HG03196 (cell line): ENCODE results near the gene CCDC32.
A peak's percentile ranks its signal among the peaks of the same experiment; 100 is the strongest.

Experiments used
- ATAC-seq: cut with Tn5 transposase; IDR thresholded peaks from one replicate; pipeline ENCODE4 v1.9.1; 2021; ENCODE audit not compliant: unreplicated experiment

The CCDC32 gene

DNA sequence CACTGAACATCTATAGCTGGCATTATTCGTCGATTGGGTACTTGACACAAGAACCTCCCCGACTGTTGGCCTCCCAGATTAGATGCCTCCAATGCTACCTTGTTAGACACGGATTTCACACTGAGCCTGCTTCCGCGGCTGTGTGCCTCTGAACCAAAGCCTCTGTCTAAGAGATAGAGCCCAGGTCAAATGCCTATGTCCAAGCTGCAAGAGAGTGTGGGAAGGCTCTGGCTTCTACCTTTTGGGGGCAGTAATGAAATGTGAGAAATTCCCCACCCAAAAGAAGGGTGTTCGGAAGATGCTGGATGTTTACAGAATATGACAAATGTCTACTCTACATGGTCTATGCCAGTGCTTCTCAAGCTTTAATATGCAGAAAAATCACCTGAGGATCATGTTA is 2.3 kb upstream of the CCDC32 start:
- ATAC-seq, result no peak

- no peak for ATAC-seq
Measured at GRCh38 chr15:40565333-40566238, 744 bp upstream of the CCDC32 start.

GRCh38 chr15:40563426-40563825 is 1.4 kb downstream of the CCDC32 start:
- no peak for ATAC-seq

GRCh38 chr15:40562691-40563090 is 2.2 kb downstream of the CCDC32 start:
- ATAC-seq, result no peak

DNA sequence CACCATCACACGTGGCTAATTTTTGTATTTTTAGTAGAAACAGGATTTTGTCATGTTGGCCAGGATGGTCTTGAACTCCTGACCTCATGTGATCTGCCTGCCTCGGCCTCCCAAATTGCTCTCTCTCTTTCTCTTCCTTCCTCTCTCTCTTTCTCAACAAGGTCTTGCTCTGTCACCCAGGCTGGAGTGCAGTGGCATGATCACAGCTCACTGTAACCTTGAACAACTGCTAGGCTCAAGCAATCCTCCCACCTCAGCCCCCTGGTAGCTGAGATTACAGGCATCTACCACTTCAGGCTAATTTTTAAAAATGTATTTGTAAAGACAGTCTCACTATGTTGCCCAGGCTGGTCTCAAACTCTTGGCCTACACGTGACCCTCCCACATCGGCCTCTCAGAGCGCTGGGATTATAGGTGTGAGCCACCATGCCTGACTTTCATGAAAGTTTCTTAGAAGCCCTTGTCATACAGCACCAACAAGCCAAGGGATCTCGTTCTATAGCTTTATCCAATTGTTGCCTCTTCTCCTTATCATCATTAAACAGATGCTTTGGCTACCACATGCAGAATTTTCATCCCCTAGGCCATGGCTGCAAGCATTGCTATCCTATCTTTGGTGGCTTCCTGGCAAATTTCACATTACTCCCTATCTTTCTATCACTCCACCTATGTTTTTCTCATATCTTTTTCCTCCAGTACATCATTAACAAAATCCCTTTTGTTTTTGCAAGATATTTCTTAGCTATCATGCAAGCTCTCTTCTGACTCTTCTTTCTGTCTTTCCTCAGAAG is 5.7 kb downstream of the CCDC32 start:
- no peak for ATAC-seq

GRCh38 chr15:40555876-40556275 is 9.0 kb downstream of the CCDC32 start:
- no peak for ATAC-seq

DNA sequence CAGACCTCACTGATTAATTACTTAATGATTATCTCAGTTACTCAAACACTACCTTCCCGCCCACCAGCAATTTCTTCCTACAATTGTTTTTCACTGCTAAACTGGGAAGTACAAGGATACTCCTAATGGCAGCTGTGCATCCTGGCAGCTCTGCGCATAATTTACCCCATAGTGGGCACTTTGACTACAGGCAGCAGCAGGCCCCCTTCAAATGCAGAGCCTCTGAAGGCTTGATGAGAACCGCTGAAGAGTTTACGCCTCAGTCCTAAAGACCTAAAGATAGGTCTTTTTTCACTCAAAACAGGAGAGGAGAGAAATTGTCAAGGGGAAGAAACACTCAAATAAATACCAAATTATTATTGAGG is 10.7 kb downstream of the CCDC32 start:
- no peak for ATAC-seq

DNA sequence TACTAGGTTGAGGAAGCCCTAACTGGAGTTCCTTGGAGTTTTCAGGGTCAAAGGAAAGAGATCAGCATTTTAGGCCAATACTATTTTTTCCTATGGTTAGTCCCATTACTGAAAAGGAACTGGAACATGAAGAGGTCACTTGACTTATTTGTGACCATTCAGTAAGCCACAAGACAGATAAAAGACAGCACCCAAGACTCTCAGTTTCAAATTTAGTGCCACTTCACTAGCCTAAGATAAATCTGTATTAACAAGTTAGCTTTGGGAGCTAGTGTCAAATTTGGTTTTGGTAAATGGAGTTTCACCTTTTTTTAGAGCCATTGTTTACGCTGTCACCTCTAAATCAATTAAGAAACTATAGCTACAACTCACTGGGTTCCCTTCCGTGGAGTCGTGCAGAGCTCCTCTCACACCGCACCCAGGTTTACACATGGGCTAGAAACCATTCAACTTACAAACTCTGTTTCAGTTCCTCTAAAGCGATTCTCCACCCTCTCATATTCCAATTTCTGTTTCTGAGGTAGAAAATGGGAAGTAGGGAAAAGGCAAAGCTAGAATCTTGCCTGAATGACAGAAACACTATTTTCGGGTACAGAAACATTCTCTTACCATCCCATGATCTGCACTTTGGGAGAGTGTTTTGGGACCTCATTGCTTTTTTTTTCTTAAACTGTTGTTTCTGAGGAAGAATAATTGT is 14.4 kb downstream of the CCDC32 start:
- ATAC-seq, result peak; percentile 71

GRCh38 chr15:40549894-40550293 is 14.9 kb downstream of the CCDC32 start:
- no peak for ATAC-seq

GRCh38 chr15:40548610-40549009 is 16.2 kb downstream of the CCDC32 start:
- ATAC-seq, result no peak

GRCh38 chr15:40545457-40545856 is 19.4 kb downstream of the CCDC32 start:
- ATAC-seq, result no peak

GRCh38 chr15:40543631-40544294 is 21.1 kb downstream of the CCDC32 start:
- no peak for ATAC-seq

DNA sequence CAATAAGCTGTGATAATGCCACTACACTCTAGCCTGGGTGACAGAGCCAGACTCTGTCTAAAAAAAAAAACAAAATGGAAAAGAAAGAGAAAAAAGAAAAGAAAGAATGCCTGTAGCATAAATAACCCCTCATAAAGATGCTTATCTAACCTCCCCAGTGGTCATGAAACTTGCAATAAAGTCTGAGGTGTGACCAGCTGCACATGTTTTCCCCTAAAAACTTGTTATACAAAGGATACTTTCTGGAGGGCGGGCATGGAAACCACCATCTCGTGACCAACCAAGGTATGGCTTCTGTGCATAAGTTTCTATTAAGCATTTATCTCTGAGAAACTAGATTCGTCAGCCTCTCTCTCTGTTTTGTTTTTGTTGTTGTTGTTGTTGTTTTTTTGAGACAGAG is 21.8 kb downstream of the CCDC32 start:
- ATAC-seq, result no peak

DNA sequence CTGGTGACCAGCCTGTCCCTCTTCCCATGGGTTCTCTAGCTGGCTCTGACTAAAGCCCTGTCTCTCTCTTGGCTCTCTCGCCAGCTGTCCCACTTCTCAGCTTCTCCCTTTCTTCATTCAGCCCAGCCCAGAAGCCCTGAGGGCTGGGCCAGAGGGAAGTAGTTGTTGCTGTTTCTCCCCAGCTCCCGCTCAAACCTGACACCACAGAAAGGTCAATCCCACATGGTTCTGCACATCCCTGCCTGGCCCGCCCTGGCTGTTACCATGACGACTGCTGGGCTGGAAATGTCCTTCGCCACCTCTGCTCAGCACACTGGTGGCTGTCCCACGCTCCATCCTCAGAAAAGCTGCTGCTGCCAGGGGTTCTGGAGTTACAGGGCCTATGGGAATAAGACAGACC is 25.9 kb downstream of the CCDC32 start:
- ATAC-seq, result no peak

- ATAC-seq, result no peak
Measured at GRCh38 chr15:40536501-40536900, 28.3 kb downstream of the CCDC32 start.

GRCh38 chr15:40534371-40534770 is 30.5 kb downstream of the CCDC32 start:
- no peak for ATAC-seq

DNA sequence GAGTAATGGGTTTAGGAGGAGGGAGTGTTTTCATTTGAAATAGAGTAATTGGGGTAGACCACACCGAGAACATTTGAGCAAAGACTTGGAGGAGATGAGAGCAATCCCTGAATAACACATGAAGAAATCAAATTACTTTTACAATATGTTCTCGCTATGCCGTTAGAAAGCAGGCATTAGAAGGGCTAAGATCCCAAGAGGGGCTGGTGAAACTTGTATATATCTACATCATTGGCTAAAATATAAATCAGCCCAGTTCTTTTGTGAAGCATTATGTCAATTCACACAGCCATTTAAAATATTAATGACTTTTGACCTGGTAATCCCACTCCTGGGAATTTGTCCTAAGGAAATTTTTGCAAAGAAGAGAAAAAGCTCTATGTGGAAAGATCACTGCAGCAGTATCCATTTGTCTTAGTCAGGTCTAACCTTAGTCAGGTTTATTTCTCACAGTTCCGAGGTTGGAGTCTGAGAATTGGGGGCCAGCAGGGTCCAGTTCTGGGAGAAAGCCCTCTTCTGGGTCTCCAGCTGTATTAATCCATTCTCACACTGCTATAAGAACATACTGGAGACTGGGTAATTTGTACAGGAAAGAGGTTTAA is 31.0 kb downstream of the CCDC32 start:
- no peak for ATAC-seq

DNA sequence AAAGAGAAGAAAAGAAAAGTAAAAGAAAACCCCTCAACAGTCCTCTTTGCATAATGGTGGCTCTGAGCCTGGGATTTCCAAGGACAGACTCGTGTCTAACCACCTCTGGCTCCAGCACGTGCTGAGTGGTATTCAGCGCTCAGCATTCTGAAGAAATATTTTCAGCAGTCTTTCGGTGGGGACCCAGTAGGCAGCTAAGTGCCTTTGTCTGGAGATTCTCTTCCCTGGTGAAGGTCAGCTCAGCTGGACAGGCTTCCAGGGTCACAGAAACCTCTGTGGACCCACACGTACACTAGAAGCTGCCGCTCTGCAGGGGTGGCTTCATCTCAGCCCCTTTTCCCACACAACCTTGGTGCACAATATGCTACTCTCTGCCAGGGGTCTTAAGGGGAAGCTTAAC is 36.0 kb downstream of the CCDC32 start:
- no peak for ATAC-seq

- ATAC-seq, result no peak
Measured at GRCh38 chr15:40525855-40526254, 39.0 kb downstream of the CCDC32 start.

- no peak for ATAC-seq
Measured at GRCh38 chr15:40523611-40524010, 41.2 kb downstream of the CCDC32 start.

- ATAC-seq, result no peak
Measured at GRCh38 chr15:40516322-40516721, 48.5 kb downstream of the CCDC32 start.
